GM18499 (cell line): ENCODE data around the gene PRM3.

Source experiments
- ATAC-seq: cut with Tn5 transposase; IDR thresholded peaks from one replicate; pipeline ENCODE4 v1.9.1; 2021; ENCODE audit warnings: moderate number of reproducible peaks; ENCODE audit not compliant: insufficient read depth, unreplicated experiment

Gene PRM3

GRCh38 chr16:11249233-11250061 is 24.0 kb downstream of the PRM3 start:
- ATAC-seq = no peak

- ATAC-seq = no peak
Observed at GRCh38 chr16:11248133-11248532, 25.3 kb downstream of the PRM3 start.

GRCh38 chr16:11245988-11246387 is 27.4 kb downstream of the PRM3 start:
- no peak for ATAC-seq

GRCh38 chr16:11245222-11245737 is 28.1 kb downstream of the PRM3 start:
- ATAC-seq = no peak

- no peak for ATAC-seq
Observed at GRCh38 chr16:11242658-11243057, 30.8 kb downstream of the PRM3 start.

- ATAC-seq = no peak
Observed at GRCh38 chr16:11241480-11242204, 31.8 kb downstream of the PRM3 start.

GRCh38 chr16:11240636-11241473 is 32.6 kb downstream of the PRM3 start:
- ATAC-seq = no peak

- ATAC-seq = no peak
Observed at GRCh38 chr16:11239644-11240632, 33.5 kb downstream of the PRM3 start.

- ATAC-seq = no peak
Observed at GRCh38 chr16:11238272-11239202, 34.9 kb downstream of the PRM3 start.

GRCh38 chr16:11236461-11237254 is 36.8 kb downstream of the PRM3 start:
- no peak for ATAC-seq

- ATAC-seq = no peak
Observed at GRCh38 chr16:11235703-11235991, 37.8 kb downstream of the PRM3 start.

- ATAC-seq = no peak
Observed at GRCh38 chr16:11234884-11235702, 38.3 kb downstream of the PRM3 start.

GRCh38 chr16:11233727-11234376 is 39.6 kb downstream of the PRM3 start:
- ATAC-seq = no peak

- no peak for ATAC-seq
Observed at GRCh38 chr16:11232852-11233726, 40.3 kb downstream of the PRM3 start.

GRCh38 chr16:11232302-11232851 is 41.1 kb downstream of the PRM3 start:
- ATAC-seq = no peak
